ENCODE results near the gene ZNF768. TPM values are rescaled to one million over a fixed set of nuclear protein-coding genes. Genes with fewer than 3 reads are reported as not detected.
A peak's percentile ranks its signal among the peaks of the same experiment; 100 is the strongest.

Gene ZNF768
- total and polyA plus RNA-seq, 2 of the 13 experiments (the other 11 are each of a cell fraction or from before 2014, with no cell fraction given), result 26.7 to 34.4 TPM

GRCh38 chr16:30558789-30559377 is 32.5 kb upstream of the ZNF768 start (continued):
- TF ChIP-seq MYPOP (CRISPR knock-in tag; IDR thresholded peaks at IDR 0.05) (no peak), HDAC6 (IDR thresholded peaks at IDR 0.05; ENCODE audit: low read depth, low read length) (no peak), KLF13 (CRISPR knock-in tag; IDR thresholded peaks at IDR 0.05) (peak; percentile 67; the same call in 1 of the 2 replicates), ZBTB39 (CRISPR knock-in tag; IDR thresholded peaks at IDR 0.05) (no peak), NCOA2 (CRISPR knock-in tag; IDR thresholded peaks at IDR 0.05) (peak; percentile 6; the same call in 1 of the 2 replicates), ZNF280B (CRISPR knock-in tag; IDR thresholded peaks at IDR 0.05; ENCODE audit: borderline replicate concordance) (no peak), KDM3A (CRISPR knock-in tag; IDR thresholded peaks at IDR 0.05; ENCODE audit: low read depth) (no peak), ZKSCAN5 (CRISPR knock-in tag; IDR thresholded peaks at IDR 0.05) (peak; percentile 51; the same call in 1 of the 2 replicates), ZNF569 (CRISPR knock-in tag; IDR thresholded peaks at IDR 0.05; ENCODE audit: borderline replicate concordance) (0 out of 2 replicates have a peak, but pooled peaks have one; percentile 38), ZNF615 (CRISPR knock-in tag; IDR thresholded peaks at IDR 0.05; ENCODE audit: borderline replicate concordance) (0 out of 2 replicates have a peak, but pooled peaks have one; percentile 76), SP1 (IDR thresholded peaks at IDR 0.05) (no peak), SP1 (CRISPR knock-in tag; IDR thresholded peaks at IDR 0.05) (peak; percentile 23; the same call in 1 of the 2 replicates), CBFB (CRISPR knock-in tag; IDR thresholded peaks at IDR 0.05) (0 out of 2 replicates have a peak, but pooled peaks have one; percentile 45), BHLHE40 (IDR thresholded peaks at IDR 0.05; ENCODE audit: low read length) (no peak), GFI1 (CRISPR knock-in tag; IDR thresholded peaks at IDR 0.05; ENCODE audit: borderline replicate concordance) (0 out of 2 replicates have a peak, but pooled peaks have one; percentile 45), NFYC (CRISPR knock-in tag; IDR thresholded peaks at IDR 0.05) (no peak), HDAC1 (CRISPR knock-in tag; IDR thresholded peaks at IDR 0.05) (no peak; the same call in 1 of the 2 replicates), AGO1 (IDR thresholded peaks at IDR 0.05; ENCODE audit: low read depth, low read length, poor library complexity, severe bottlenecking) (no peak), ZBTB44 (CRISPR knock-in tag; IDR thresholded peaks at IDR 0.05) (no peak), ZNF12 (CRISPR knock-in tag; IDR thresholded peaks at IDR 0.05) (no peak), CCDC6 (CRISPR knock-in tag; IDR thresholded peaks at IDR 0.05) (peak; percentile 13; the same call in 1 of the 2 replicates), ZNF766 (CRISPR knock-in tag; IDR thresholded peaks at IDR 0.05; ENCODE audit: borderline replicate concordance) (0 out of 2 replicates have a peak, but pooled peaks have one; percentile 60), ZBTB7B (CRISPR knock-in tag; IDR thresholded peaks at IDR 0.05) (no peak)

Data from HepG2 (cell line).